GM18868 (cell line): ENCODE data around the gene TASOR2.
A peak's percentile ranks its signal among the peaks of the same experiment; 100 is the strongest.

Source experiments
- ATAC-seq: cut with Tn5 transposase; IDR thresholded peaks from one replicate; pipeline ENCODE4 v1.9.1; 2021; ENCODE audit warnings: mild to moderate bottlenecking, moderate library complexity; ENCODE audit not compliant: unreplicated experiment

The TASOR2 gene

GRCh38 chr10:5684318-5684970 is at the start of gene TASOR2:
Gene TASOR2 (plus strand): TSS chr10:5684838. CDS start chr10:5720643, 35,805 bp downstream.
- peak; percentile 76 for ATAC-seq

GRCh38 chr10:5634918-5635317 is 49.7 kb upstream of the TASOR2 start:
- ATAC-seq: no peak

GRCh38 chr10:5638494-5638893 is 46.1 kb upstream of the TASOR2 start:
- ATAC-seq: no peak

- no peak for ATAC-seq
Observed at GRCh38 chr10:5639066-5639465, 45.6 kb upstream of the TASOR2 start.

GRCh38 chr10:5640036-5640435 is 44.6 kb upstream of the TASOR2 start:
- ATAC-seq: no peak

GRCh38 chr10:5640501-5640900 is 44.1 kb upstream of the TASOR2 start:
- no peak for ATAC-seq

- ATAC-seq: no peak
Observed at GRCh38 chr10:5641501-5641900, 43.1 kb upstream of the TASOR2 start.

GRCh38 chr10:5643346-5644067 is 41.1 kb upstream of the TASOR2 start:
- ATAC-seq: no peak

- no peak for ATAC-seq
Observed at GRCh38 chr10:5644930-5645329, 39.7 kb upstream of the TASOR2 start.

- ATAC-seq: peak; percentile 56
Observed at GRCh38 chr10:5645375-5645774, 39.3 kb upstream of the TASOR2 start.

GRCh38 chr10:5645944-5646617 is 38.6 kb upstream of the TASOR2 start:
- peak; percentile 44 for ATAC-seq

GRCh38 chr10:5647507-5648240 is 37.0 kb upstream of the TASOR2 start:
- no peak for ATAC-seq

GRCh38 chr10:5648494-5649457 is 35.9 kb upstream of the TASOR2 start:
- no peak for ATAC-seq

- no peak for ATAC-seq
Observed at GRCh38 chr10:5649746-5650145, 34.9 kb upstream of the TASOR2 start.

GRCh38 chr10:5650664-5651387 is 33.8 kb upstream of the TASOR2 start:
- no peak for ATAC-seq

GRCh38 chr10:5651388-5651764 is 33.3 kb upstream of the TASOR2 start:
- ATAC-seq: no peak

- ATAC-seq: no peak
Observed at GRCh38 chr10:5652746-5653145, 31.9 kb upstream of the TASOR2 start.

- ATAC-seq: no peak
Observed at GRCh38 chr10:5654218-5654755, 30.4 kb upstream of the TASOR2 start.

- no peak for ATAC-seq
Observed at GRCh38 chr10:5655121-5655520, 29.5 kb upstream of the TASOR2 start.
